Colonic mucosa (tissue), 4 donors: ENCODE data around the gene LUC7L3. TPM values are rescaled to one million over a fixed set of nuclear protein-coding genes. Genes with fewer than 3 reads are reported as not detected.

Experiments
- DNase-seq: peaks from one replicate; pipeline ENCODE4 v3.0.0-alpha.2; 2020
- H3K27ac ChIP-seq: fragments of 200-600 bp; one replicate; pipeline ENCODE4 v1.8.0; 2021
- H3K27me3 ChIP-seq: fragments of 200-600 bp; one replicate; pipeline ENCODE4 v1.8.0; 2021
- H3K36me3 ChIP-seq: fragments of 200-600 bp; one replicate; pipeline ENCODE4 v1.8.0; 2021
- H3K4me1 ChIP-seq: fragments of 200-600 bp; one replicate; pipeline ENCODE4 v1.8.0; 2021; ENCODE audit warnings: mild to moderate bottlenecking
- H3K4me3 ChIP-seq: fragments of 200-600 bp; one replicate; pipeline ENCODE4 v1.8.0; 2021
- H3K9ac ChIP-seq, 2 donors: one replicate each; pipeline ENCODE4 v1.7.0; 2013; ENCODE audit warnings: control low read depth in 2 of 2, low read depth in 2 of 2, low read length in 2 of 2
- H3K9me3 ChIP-seq: fragments of 200-600 bp; one replicate; pipeline ENCODE4 v1.8.0; 2021
- CTCF ChIP-seq: fragments of 200-600 bp; IDR thresholded peaks from one replicate; pipeline ENCODE4 v1.8.0; 2022; ENCODE audit warnings: antibody characterized with exemption, mild to moderate bottlenecking
- intact Hi-C: fragments of 100-400 bp; cut with DNase I; formaldehyde crosslinking; loops from one replicate; pipeline ENCODE4 v1.14.1; 2022
- total RNA-seq, 2 donors: library from RNA; stranded (reverse); fragmentation: NEBNext Ultra II Directional in 1 of 2; extraction: Animal tissue kit (Norgen Biotek cat#: 25700) in 1 of 2; gene quantifications; one replicate each; pipeline ENCODE4 v1.2.1, GENCODE V29; 2021
- donor health status: healthy.
- donor health status: DM: no; HTN: no; CAD: no.
- donor health status: DM: no; HTN: no; CAD: no.

The LUC7L3 gene
- total RNA-seq, 2 donors from 2014 or later, result 73.0 to 88.3 TPM

- Histone ChIP-seq H3K36me3 (no peaks in the 10 kb centered on the region), H3K4me1 (no peaks in the 10 kb centered on the region), H3K27me3 (no peaks in the 10 kb centered on the region), H3K27ac (no peak overlapping the region), H3K4me3 (no peak overlapping the region), H3K9ac (no peak overlapping the region), H3K9me3 (no peaks in the 10 kb centered on the region)
- peak; percentile 91 for DNase-seq
- intact Hi-C loops, result loop anchor here (10.0 kb wide), 1 partner anchor 172 kb away; no protein-coding TSS in a partner anchor
- peak; percentile 98 for TF ChIP-seq CTCF
These were observed 63.8 kb downstream of the LUC7L3 start for GRCh38 chr17:50783193-50783660.

GRCh38 chr17:50783905-50784304, 64.5 kb downstream of the LUC7L3 start:
- no peak for DNase-seq
- Histone ChIP-seq H3K4me3 (no peak overlapping the region), H3K4me1 (no peaks in the 10 kb centered on the region), H3K9me3 (no peaks in the 10 kb centered on the region), H3K27ac (no peak overlapping the region), H3K36me3 (no peaks in the 10 kb centered on the region), H3K27me3 (no peaks in the 10 kb centered on the region), H3K9ac (no peak overlapping the region)
- intact Hi-C loops, result loop anchor here (2.0 to 10.0 kb wide), 2 partner anchors 59 to 171 kb away; no protein-coding TSS in a partner anchor
- no peak for TF ChIP-seq CTCF

DNA sequence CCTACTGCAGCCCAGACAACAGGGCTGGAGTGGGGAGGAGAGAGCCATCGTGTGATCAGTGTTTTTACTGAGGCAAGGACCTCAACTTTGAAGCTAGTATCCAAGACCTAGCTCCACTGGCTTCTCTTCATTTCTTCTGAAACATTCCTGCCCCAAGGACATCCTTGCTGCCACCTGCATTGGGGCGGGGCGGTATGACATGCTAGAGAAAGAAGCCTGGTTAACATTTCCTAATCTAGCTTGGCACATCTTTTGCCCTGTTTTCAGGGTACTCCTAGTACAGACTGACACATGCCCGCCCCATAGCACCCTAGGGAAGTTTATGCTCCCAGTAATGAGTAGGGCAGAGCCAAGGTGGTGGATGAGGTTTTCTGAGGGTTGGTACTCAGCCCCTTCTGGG, 65.7 kb downstream of the LUC7L3 start:
- no peaks in the 10 kb centered on the region for H3K27me3 ChIP-seq
- no peak overlapping the region for H3K9ac ChIP-seq
- no peaks in the 10 kb centered on the region for H3K36me3 ChIP-seq
- no peak overlapping the region for H3K27ac ChIP-seq
- H3K9me3 ChIP-seq, result no peaks in the 10 kb centered on the region
- no peaks in the 10 kb centered on the region for H3K4me1 ChIP-seq
- no peak for DNase-seq
- no peak for TF ChIP-seq CTCF
- intact Hi-C loops, result loop anchor here (2.0 to 10.0 kb wide), 2 partner anchors 58 to 170 kb away; no protein-coding TSS in a partner anchor
- no peak overlapping the region for H3K4me3 ChIP-seq

- Histone ChIP-seq H3K9me3 (no peaks in the 10 kb centered on the region), H3K27ac (no peak overlapping the region), H3K27me3 (no peaks in the 10 kb centered on the region), H3K4me1 (no peaks in the 10 kb centered on the region), H3K36me3 (no peaks in the 10 kb centered on the region), H3K9ac (no peak overlapping the region), H3K4me3 (no peak overlapping the region)
- no peak for TF ChIP-seq CTCF
- DNase-seq, result no peak
- intact Hi-C loops, result loop anchor here (2.0 to 10.0 kb wide), 2 partner anchors 57 to 169 kb away; no protein-coding TSS in a partner anchor
These were observed 66.7 kb downstream of the LUC7L3 start for GRCh38 chr17:50785946-50786570.

DNA sequence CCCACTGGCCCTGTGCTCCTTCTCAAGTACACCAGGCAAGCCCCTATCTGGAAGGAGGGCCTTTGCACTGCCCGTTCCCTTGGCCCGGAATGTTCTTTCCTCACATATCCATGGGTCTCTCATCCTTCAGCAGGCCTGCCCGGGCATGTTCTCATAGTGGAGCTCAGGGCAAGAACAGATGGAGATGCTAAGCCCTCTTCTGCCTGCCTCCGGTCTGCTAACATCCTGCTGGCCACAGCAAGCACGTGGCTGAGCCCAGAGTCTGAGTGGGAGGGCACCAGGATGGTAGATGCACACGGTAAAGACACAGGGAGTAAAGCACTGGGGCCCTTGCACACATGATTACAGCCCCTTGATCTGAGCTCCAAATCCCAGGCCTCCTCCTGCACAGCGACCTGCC, 67.7 kb downstream of the LUC7L3 start:
- H3K4me1 ChIP-seq, result no peaks in the 10 kb centered on the region
- no peak overlapping the region for H3K9ac ChIP-seq
- intact Hi-C loops, result loop anchor here (10.0 kb wide), 1 partner anchor 168 kb away; no protein-coding TSS in a partner anchor
- no peak for TF ChIP-seq CTCF
- H3K27me3 ChIP-seq, result no peaks in the 10 kb centered on the region
- DNase-seq, result no peak
- H3K4me3 ChIP-seq, result no peak overlapping the region
- no peaks in the 10 kb centered on the region for H3K36me3 ChIP-seq
- no peaks in the 10 kb centered on the region for H3K9me3 ChIP-seq
- no peak overlapping the region for H3K27ac ChIP-seq
